Esophagus muscularis mucosa (tissue), 4 donors: ENCODE results near the gene MRPL10.

Experiments
- CTCF ChIP-seq, 3 experiments: fragments of 200-600 bp in 2 of 3; fragments of 450-650 bp in 1 of 3; sonication (generic) in 2 of 3; IDR thresholded peaks; one replicate each; pipeline ENCODE4 v1.5.1; 2017 to 2019; ENCODE audit warnings: antibody characterized with exemption in 3 of 3, mild to moderate bottlenecking in 2 of 3, moderate library complexity in 1 of 3
- EP300 ChIP-seq: sonication (generic); formaldehyde crosslinking; IDR thresholded peaks from one replicate; pipeline ENCODE4 v1.6.1; 2017; ENCODE audit warnings: antibody characterized with exemption
- POLR2A ChIP-seq: fragments of 450-650 bp; IDR thresholded peaks from one replicate; pipeline ENCODE4 v1.6.1; 2017; ENCODE audit warnings: antibody characterized with exemption, moderate library complexity, mild to moderate bottlenecking, low read depth
- POLR2AphosphoS5 ChIP-seq, 2 donors: sonication (generic); formaldehyde crosslinking; IDR thresholded peaks; one replicate each; pipeline ENCODE4 v1.6.1; 2017; ENCODE audit warnings: antibody characterized with exemption in 2 of 2

DNA sequence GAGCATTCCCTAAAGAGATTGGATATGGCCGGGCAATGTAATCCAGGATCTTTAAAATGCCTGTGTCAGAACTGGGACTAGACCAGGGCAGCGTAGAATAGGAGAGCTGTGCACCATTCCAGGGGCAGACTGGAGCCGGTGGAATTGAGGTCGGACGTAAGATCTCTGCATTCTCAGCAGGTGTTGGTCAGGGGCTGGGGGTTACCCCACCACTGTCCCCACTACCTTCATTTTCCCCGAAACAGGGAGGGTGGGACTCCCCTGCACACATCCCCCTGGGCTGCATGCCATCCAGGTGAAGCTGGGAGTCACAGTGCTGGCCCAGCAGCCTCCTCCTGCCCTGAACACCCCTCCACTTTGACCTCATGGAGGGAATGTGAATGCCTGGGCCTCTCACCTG lies 27.6 kb downstream of the MRPL10 start:
- TF ChIP-seq CTCF (IDR thresholded peaks at IDR 0.05) (no peak), EP300 (no peak), POLR2AphosphoS5 (IDR thresholded peaks at IDR 0.05) (no peak), POLR2A (no peak)
